IMR-90 (cell line): ENCODE measurements around the gene TVP23C. TPM values are rescaled to one million over a fixed set of nuclear protein-coding genes. Genes with fewer than 3 reads are reported as not detected.

Source experiments
- ATAC-seq: fragments of 200-7000 bp; cut with Tn5 transposase; 2 replicates; pipeline ENCODE4 v1.9.1; 2020; ENCODE audit warnings: low read depth, mild to moderate bottlenecking, moderate library complexity
- BruUV-seq: library from RNA; stranded (reverse); fragments of 400-500 nt; replicated peaks from 2 replicates; lab custom pipeline; 2021; lab: Mats Ljungman, UMichigan
- CTCF ChIA-PET: fragments of 300-600 bp; formaldehyde crosslinking; extraction: SDS; loops from one replicate; lab custom pipeline; 2021; ENCODE audit warnings: antibody characterized with exemption; lab: Yijun Ruan, JAX
- POLR2A ChIA-PET: fragments of 300-600 bp; sonication (Branson Sonifier 250); formaldehyde crosslinking; loops from one replicate; lab custom pipeline; 2022; ENCODE audit warnings: antibody characterized with exemption; ENCODE audit not compliant: unreplicated experiment; lab: Charles Lee
- DNase-seq: peaks from one replicate; pipeline ENCODE4 v3.0.0; 2013
- H2AFZ ChIP-seq: replicated peaks from 2 replicates; pipeline ENCODE3; 2013; ENCODE audit warnings: low read length, mild to moderate bottlenecking; ENCODE audit not compliant: poor library complexity
- H2AK5ac ChIP-seq: 2 replicates; pipeline ENCODE4 v1.6.1; 2013; ENCODE audit warnings: low read depth, low read length, inconsistent platforms
- H2AK9ac ChIP-seq: replicated peaks from 2 replicates; pipeline ENCODE3; 2013; ENCODE audit warnings: mild to moderate bottlenecking, low read depth, low read length, moderate library complexity; ENCODE audit not compliant: poor library complexity
- H2BK120ac ChIP-seq: 2 replicates; pipeline ENCODE4 v1.6.1; 2013; ENCODE audit warnings: low read depth, low read length, inconsistent platforms
- H2BK15ac ChIP-seq: 3 replicates; pipeline ENCODE4 v1.6.1; 2013; ENCODE audit warnings: low read depth, low read length, inconsistent platforms
- H2BK20ac ChIP-seq: 2 replicates; pipeline ENCODE4 v1.6.1; 2013; ENCODE audit warnings: low read depth, mild to moderate bottlenecking, inconsistent platforms, low read length, moderate library complexity
- H2BK5ac ChIP-seq: 2 replicates; pipeline ENCODE4 v1.6.1; 2013; ENCODE audit warnings: mild to moderate bottlenecking, low read depth, low read length, inconsistent platforms; ENCODE audit not compliant: poor library complexity, severe bottlenecking
- H3K14ac ChIP-seq: replicated peaks from 2 replicates; pipeline ENCODE4 v1.6.1; 2013; ENCODE audit warnings: low read depth, low read length, inconsistent platforms
- H3K18ac ChIP-seq: 2 replicates; pipeline ENCODE4 v1.6.1; 2013; ENCODE audit warnings: low read depth, low read length, control low read depth
- H3K23ac ChIP-seq: 2 replicates; pipeline ENCODE4 v1.6.1; 2013; ENCODE audit warnings: low read depth, low read length, inconsistent platforms
- H3K27ac ChIP-seq: 2 replicates; pipeline ENCODE4 v1.5.1; 2013; ENCODE audit warnings: mild to moderate bottlenecking, control low read depth, low read length; ENCODE audit not compliant: insufficient read depth
- H3K27me3 ChIP-seq: 2 replicates; pipeline ENCODE4 v1.6.1; 2013; ENCODE audit warnings: low read length; ENCODE audit not compliant: control insufficient read depth, insufficient read depth
- H3K36me3 ChIP-seq: 2 replicates; pipeline ENCODE4 v1.6.1; 2013; ENCODE audit warnings: low read length, mixed read lengths; ENCODE audit not compliant: control insufficient read depth, insufficient read depth
- H3K4ac ChIP-seq: 2 replicates; pipeline ENCODE4 v1.6.1; 2013; ENCODE audit warnings: low read depth, low read length, inconsistent platforms
- H3K4me1 ChIP-seq: 2 replicates; pipeline ENCODE4 v1.6.1; 2013; ENCODE audit warnings: low read length, mixed read lengths; ENCODE audit not compliant: control insufficient read depth, insufficient read depth
- H3K4me2 ChIP-seq: 2 replicates; pipeline ENCODE4 v1.6.1; 2013; ENCODE audit warnings: low read depth, mild to moderate bottlenecking, control low read depth, low read length, moderate library complexity
- H3K4me3 ChIP-seq: 2 replicates; pipeline ENCODE4 v1.5.1; 2013; ENCODE audit warnings: low read depth, mild to moderate bottlenecking, control low read depth, low read length, moderate library complexity; ENCODE audit not compliant: insufficient read depth
- H3K56ac ChIP-seq: 2 replicates; pipeline ENCODE4 v1.6.1; 2013; ENCODE audit warnings: low read length, inconsistent platforms; ENCODE audit not compliant: insufficient read depth; ENCODE audit errors: extremely low read depth
- H3K79me1 ChIP-seq, 2 experiments: 2 replicates each; pipeline ENCODE4 v1.6.1; 2013; ENCODE audit warnings: low read length in 2 of 2, inconsistent platforms in 1 of 2, low read depth in 1 of 2
- H3K9ac ChIP-seq: 2 replicates; pipeline ENCODE4 v1.6.1; 2013; ENCODE audit warnings: low read depth, low read length, control low read depth
- H3K9me1 ChIP-seq: 2 replicates; pipeline ENCODE4 v1.6.1; 2013; ENCODE audit warnings: low read length, inconsistent platforms; ENCODE audit not compliant: insufficient read depth
- H3K9me3 ChIP-seq: 2 replicates; pipeline ENCODE4 v1.6.1; 2013; ENCODE audit warnings: low read length; ENCODE audit not compliant: control insufficient read depth, insufficient read depth
- H4K20me1 ChIP-seq: 2 replicates; pipeline ENCODE4 v1.6.1; 2013; ENCODE audit warnings: low read length, inconsistent platforms; ENCODE audit not compliant: insufficient read depth
- H4K5ac ChIP-seq: 2 replicates; pipeline ENCODE4 v1.6.1; 2013; ENCODE audit warnings: mild to moderate bottlenecking, low read depth, low read length, control low read depth
- H4K8ac ChIP-seq, 2 experiments: 2 replicates each; pipeline ENCODE4 v1.6.1; 2013; ENCODE audit warnings: low read depth in 2 of 2, low read length in 2 of 2, control low read depth in 1 of 2, inconsistent platforms in 1 of 2
- H4K91ac ChIP-seq: 2 replicates; pipeline ENCODE4 v1.6.1; 2013; ENCODE audit warnings: low read depth, low read length, inconsistent platforms; ENCODE audit not compliant: insufficient read depth
- BHLHE40 ChIP-seq: fragments of 150-350 bp; IDR thresholded peaks from 2 replicates; pipeline ENCODE4 v1.6.1; 2016; ENCODE audit warnings: mild to moderate bottlenecking, low read depth, low read length
- CEBPB ChIP-seq: IDR thresholded peaks from 2 replicates; pipeline ENCODE4 v1.6.1; 2012; ENCODE audit warnings: low read depth, low read length, improper control_type of control experiment
- CHD1 ChIP-seq: IDR thresholded peaks from 2 replicates; pipeline ENCODE4 v1.6.1; 2012; ENCODE audit warnings: low read depth, low read length, improper control_type of control experiment
- ELK1 ChIP-seq: fragments of 150-350 bp; IDR thresholded peaks from 2 replicates; pipeline ENCODE4 v1.6.1; 2016; ENCODE audit warnings: low read depth, mild to moderate bottlenecking, low read length, moderate library complexity, borderline replicate concordance
- FOS ChIP-seq: fragments of 150-350 bp; IDR thresholded peaks from 2 replicates; pipeline ENCODE4 v1.6.1; 2016; ENCODE audit warnings: low read depth, low read length
- MAFK ChIP-seq: IDR thresholded peaks from 2 replicates; pipeline ENCODE4 v1.6.1; 2012; ENCODE audit warnings: low read depth, low read length, improper control_type of control experiment
- MAZ ChIP-seq: IDR thresholded peaks from 2 replicates; pipeline ENCODE4 v1.6.1; 2012; ENCODE audit warnings: low read depth, mild to moderate bottlenecking, low read length, improper control_type of control experiment, moderate library complexity, borderline replicate concordance
- MXI1 ChIP-seq: IDR thresholded peaks from 2 replicates; pipeline ENCODE4 v1.6.1; 2012; ENCODE audit warnings: low read depth, mild to moderate bottlenecking, low read length, moderate library complexity, borderline replicate concordance
- NFE2L2 ChIP-seq: fragments of 150-350 bp; IDR thresholded peaks from 2 replicates; pipeline ENCODE4 v1.6.1; 2016; ENCODE audit warnings: low read depth, mild to moderate bottlenecking, low read length
- POLR2A ChIP-seq: IDR thresholded peaks from 2 replicates; pipeline ENCODE4 v1.6.1; 2012; ENCODE audit warnings: mild to moderate bottlenecking, low read depth, low read length
- RAD21 ChIP-seq: IDR thresholded peaks from 2 replicates; pipeline ENCODE4 v1.6.1; 2012; ENCODE audit warnings: low read length, improper control_type of control experiment
- RCOR1 ChIP-seq: IDR thresholded peaks from 2 replicates; pipeline ENCODE4 v1.6.1; 2012; ENCODE audit warnings: mild to moderate bottlenecking, low read length, improper control_type of control experiment; ENCODE audit not compliant: insufficient replicate concordance
- RFX5 ChIP-seq: IDR thresholded peaks from 2 replicates; pipeline ENCODE4 v1.8.0; 2012; ENCODE audit warnings: low read depth, mild to moderate bottlenecking, low read length, moderate library complexity
- SMC3 ChIP-seq: fragments of 150-350 bp; IDR thresholded peaks from 2 replicates; pipeline ENCODE4 v1.6.1; 2016; ENCODE audit warnings: low read depth, mild to moderate bottlenecking, antibody characterized with exemption, low read length, moderate library complexity
- WGBS, 2 experiments: methylation state at CpG; one replicate each; pipeline versions ENCODE4 v1.1.5 to v1.1.7; 2013; ENCODE audit warnings: missing lambda C conversion rate in 2 of 2; ENCODE audit not compliant: insufficient read length in 1 of 2; ENCODE audit errors: extremely low coverage in 2 of 2; 5-methylcytosine and 5-hydroxymethylcytosine counted together
- dilution Hi-C: fragments of 300-500 bp; cut with HindIII; formaldehyde crosslinking; loops from one replicate; pipeline ENCODE4 v1.14.3; 2018; ENCODE audit warnings: low sequenced_read_pairs; ENCODE audit not compliant: unreplicated experiment
- in situ Hi-C: fragments of 300-500 bp; cut with MboI; formaldehyde crosslinking; loops from 3 replicates; pipeline ENCODE4 v1.14.3; 2019; ENCODE audit warnings: low sequenced_read_pairs, inconsistent platforms, mixed read lengths
- intact Hi-C: fragments of 100-400 bp; cut with micrococcal nuclease; formaldehyde crosslinking; loops from 2 replicates; pipeline ENCODE4 v1.10.0; 2022
- polyA plus RNA-seq, 3 experiments: library from polyadenylated mRNA; depleted of rRNA; stranded (reverse); fragments of >200 nt; gene quantifications; 2 replicates each; pipeline ENCODE4 v1.2.3, GENCODE V29; 2012; ENCODE audit warnings: low replicate concordance in 1 of 3
- total RNA-seq: library from RNA; depleted of rRNA; stranded (reverse); fragments of >200 nt; gene quantifications from 2 replicates; pipeline ENCODE4 v1.2.3, GENCODE V29; 2012
- TF ChIP-seq, protein P1 (sequence below): fragments of 150-350 bp; IDR thresholded peaks from 2 replicates; pipeline ENCODE4 v1.6.1; 2017; ENCODE audit warnings: mild to moderate bottlenecking, antibody characterized with exemption, low read length, low read depth
- TF ChIP-seq, protein P2 (sequence below): conservative IDR thresholded peaks from 2 replicates; pipeline ENCODE4 v1.5.1; 2012; ENCODE audit warnings: mild to moderate bottlenecking, low read depth, low read length, improper control_type of control experiment

Gene TVP23C
- total and polyA plus RNA-seq, 2 of the 4 experiments (the other 2 are of a cell fraction) = 7.5 to 12.0 TPM

- H2BK20ac ChIP-seq = no peak overlapping the region
- no TSS peak for BruUV-seq
- no peak overlapping the region for H2BK15ac ChIP-seq
- H3K36me3 ChIP-seq = no peaks in the 10 kb centered on the region
- H3K9ac ChIP-seq = no peak overlapping the region
- no peak overlapping the region for H4K91ac ChIP-seq
- no peak overlapping the region for H4K8ac ChIP-seq
- H3K9me1 ChIP-seq = peaks cover 20% of the 10 kb centered on the region
- POLR2A ChIA-PET = interaction anchor here (0.6 kb wide), 1 partner anchor 28 kb away, joined by 3 read pairs; no protein-coding TSS in a partner anchor
- peaks cover 13% of the 10 kb centered on the region for H3K4me1 ChIP-seq
- in situ Hi-C loops = no loop called here
- no peaks in the 10 kb centered on the region for H3K27me3 ChIP-seq
- intact Hi-C loops = no loop called here
- H2AK5ac ChIP-seq = no peak overlapping the region
- DNase-seq (no peak), ATAC-seq (no peak)
- CTCF ChIA-PET = no interaction called here
- no peak overlapping the region for H2BK5ac ChIP-seq
- H3K4ac ChIP-seq = no peak overlapping the region
- H3K4me3 ChIP-seq = no peak overlapping the region
- no peak overlapping the region for H3K14ac ChIP-seq
- H4K5ac ChIP-seq = no peak overlapping the region
- H2AK9ac ChIP-seq = no peak overlapping the region
- no peak for TF ChIP-seq SMC3
- TF ChIP-seq CHD1 = no peak
- TF ChIP-seq MAZ = no peak
- no peak for TF ChIP-seq FOS
- TF ChIP-seq, protein P1, sequence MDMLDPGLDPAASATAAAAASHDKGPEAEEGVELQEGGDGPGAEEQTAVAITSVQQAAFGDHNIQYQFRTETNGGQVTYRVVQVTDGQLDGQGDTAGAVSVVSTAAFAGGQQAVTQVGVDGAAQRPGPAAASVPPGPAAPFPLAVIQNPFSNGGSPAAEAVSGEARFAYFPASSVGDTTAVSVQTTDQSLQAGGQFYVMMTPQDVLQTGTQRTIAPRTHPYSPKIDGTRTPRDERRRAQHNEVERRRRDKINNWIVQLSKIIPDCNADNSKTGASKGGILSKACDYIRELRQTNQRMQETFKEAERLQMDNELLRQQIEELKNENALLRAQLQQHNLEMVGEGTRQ = no peak
- TF ChIP-seq RCOR1 = no peak
- TF ChIP-seq, protein P2, sequence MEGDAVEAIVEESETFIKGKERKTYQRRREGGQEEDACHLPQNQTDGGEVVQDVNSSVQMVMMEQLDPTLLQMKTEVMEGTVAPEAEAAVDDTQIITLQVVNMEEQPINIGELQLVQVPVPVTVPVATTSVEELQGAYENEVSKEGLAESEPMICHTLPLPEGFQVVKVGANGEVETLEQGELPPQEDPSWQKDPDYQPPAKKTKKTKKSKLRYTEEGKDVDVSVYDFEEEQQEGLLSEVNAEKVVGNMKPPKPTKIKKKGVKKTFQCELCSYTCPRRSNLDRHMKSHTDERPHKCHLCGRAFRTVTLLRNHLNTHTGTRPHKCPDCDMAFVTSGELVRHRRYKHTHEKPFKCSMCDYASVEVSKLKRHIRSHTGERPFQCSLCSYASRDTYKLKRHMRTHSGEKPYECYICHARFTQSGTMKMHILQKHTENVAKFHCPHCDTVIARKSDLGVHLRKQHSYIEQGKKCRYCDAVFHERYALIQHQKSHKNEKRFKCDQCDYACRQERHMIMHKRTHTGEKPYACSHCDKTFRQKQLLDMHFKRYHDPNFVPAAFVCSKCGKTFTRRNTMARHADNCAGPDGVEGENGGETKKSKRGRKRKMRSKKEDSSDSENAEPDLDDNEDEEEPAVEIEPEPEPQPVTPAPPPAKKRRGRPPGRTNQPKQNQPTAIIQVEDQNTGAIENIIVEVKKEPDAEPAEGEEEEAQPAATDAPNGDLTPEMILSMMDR = no peak
- TF ChIP-seq CEBPB = no peak
- TF ChIP-seq MXI1 = no peak
- no peak for TF ChIP-seq ELK1
- no peak for TF ChIP-seq RFX5
- no peak for TF ChIP-seq BHLHE40
- no peak for TF ChIP-seq POLR2A
- TF ChIP-seq MAFK = no peak
- no peak for TF ChIP-seq RAD21
- TF ChIP-seq NFE2L2 = no peak
- H3K9me3 ChIP-seq = no peaks in the 10 kb centered on the region
- no peak overlapping the region for H3K23ac ChIP-seq
- no peak overlapping the region for H3K56ac ChIP-seq
- H3K27ac ChIP-seq = no peak overlapping the region
- H3K18ac ChIP-seq = no peak overlapping the region
- dilution Hi-C loops = no loop called here
- H4K20me1 ChIP-seq = peaks cover 3% of the 10 kb centered on the region; the same call in 1 of the 2 replicates
- WGBS, 2 experiments = 58% methylated on average over 2 of the region's 4 CpGs; no CpG with 5 or more reads in 1 of the 2 experiments
- no peak overlapping the region for H2BK120ac ChIP-seq
- peaks cover 2 to 8% of the 10 kb centered on the region in 2 experiments; a peak in 1 of 4 replicates for H3K79me1 ChIP-seq
- H3K4me2 ChIP-seq = no peak overlapping the region
- H2AFZ ChIP-seq = peak overlapping the region; percentile 24
Observed at GRCh38 chr17:15468126-15468525, 95.2 kb downstream of the TVP23C start.
